Measurements from ENCODE around the gene EIF4G3.
A peak's percentile ranks its signal among the peaks of the same experiment; 100 is the strongest.
"Not testable (repeated sequence)": the region's sequence is repeated elsewhere in the genome, so short reads cannot be mapped to it uniquely, and the experiment has no call there.

Gene EIF4G3

GRCh38 chr1:20823845-20824244, 352.9 kb downstream of the EIF4G3 start:
- H3K36me3 ChIP-seq (ENCODE audit: insufficient read depth, low read depth, low read length), result peaks cover 61% of the 10 kb centered on the region

GRCh38 chr1:20821466-20821865, 355.2 kb downstream of the EIF4G3 start:
- Histone ChIP-seq H3K9ac (ENCODE audit: low read depth, low read length) (no peak overlapping the region), H3K4me3 (ENCODE audit: low read length) (no peak overlapping the region), H3K27ac (ENCODE audit: low read length) (no peak overlapping the region), H3K9me3 (ENCODE audit: insufficient read depth, low read depth, low read length) (no peaks in the 10 kb centered on the region), H3K27me3 (ENCODE audit: insufficient read depth, low read length) (no peaks in the 10 kb centered on the region), H3K36me3 (ENCODE audit: insufficient read depth, low read depth, low read length) (peaks cover 53% of the 10 kb centered on the region), H3K4me1 (ENCODE audit: insufficient read depth, low read length) (no peaks in the 10 kb centered on the region)

More at GRCh38 chr1:20823845-20824244, 352.9 kb downstream of the EIF4G3 start:
- Histone ChIP-seq H3K4me3 (ENCODE audit: low read length) (no peak overlapping the region), H3K9me3 (ENCODE audit: insufficient read depth, low read depth, low read length) (no peaks in the 10 kb centered on the region), H3K9ac (ENCODE audit: low read depth, low read length) (no peak overlapping the region), H3K27ac (ENCODE audit: low read length) (no peak overlapping the region), H3K4me1 (ENCODE audit: insufficient read depth, low read length) (no peaks in the 10 kb centered on the region), H3K27me3 (ENCODE audit: insufficient read depth, low read length) (no peaks in the 10 kb centered on the region)

- H3K9me3 ChIP-seq (ENCODE audit: insufficient read depth, low read depth, low read length), result no peaks in the 10 kb centered on the region
- H3K27me3 ChIP-seq (ENCODE audit: insufficient read depth, low read length), result no peaks in the 10 kb centered on the region
- H3K4me3 ChIP-seq (ENCODE audit: low read length), result no peak overlapping the region
- no peak overlapping the region for H3K9ac ChIP-seq (ENCODE audit: low read depth, low read length)
- no peaks in the 10 kb centered on the region for H3K4me1 ChIP-seq (ENCODE audit: insufficient read depth, low read length)
- H3K36me3 ChIP-seq (ENCODE audit: insufficient read depth, low read depth, low read length), result peaks cover 43% of the 10 kb centered on the region
- no peak overlapping the region for H3K27ac ChIP-seq (ENCODE audit: low read length)
Observed at GRCh38 chr1:20819818-20820217, 356.9 kb downstream of the EIF4G3 start.

- Histone ChIP-seq H3K36me3 (ENCODE audit: insufficient read depth, low read depth, low read length) (peaks cover 38% of the 10 kb centered on the region), H3K27ac (ENCODE audit: low read length) (no peak overlapping the region), H3K9ac (ENCODE audit: low read depth, low read length) (no peak overlapping the region), H3K27me3 (ENCODE audit: insufficient read depth, low read length) (no peaks in the 10 kb centered on the region), H3K4me1 (ENCODE audit: insufficient read depth, low read length) (no peaks in the 10 kb centered on the region), H3K9me3 (ENCODE audit: insufficient read depth, low read depth, low read length) (no peaks in the 10 kb centered on the region), H3K4me3 (ENCODE audit: low read length) (no peak overlapping the region)
Observed at GRCh38 chr1:20814534-20814871, 362.2 kb downstream of the EIF4G3 start.

- H3K36me3 ChIP-seq (ENCODE audit: insufficient read depth, low read depth, low read length), result peaks cover 34% of the 10 kb centered on the region
- no peaks in the 10 kb centered on the region for H3K4me1 ChIP-seq (ENCODE audit: insufficient read depth, low read length)
- no peaks in the 10 kb centered on the region for H3K9me3 ChIP-seq (ENCODE audit: insufficient read depth, low read depth, low read length)
- no peaks in the 10 kb centered on the region for H3K27me3 ChIP-seq (ENCODE audit: insufficient read depth, low read length)
- H3K9ac ChIP-seq (ENCODE audit: low read depth, low read length), result no peak overlapping the region
- no peak overlapping the region for H3K4me3 ChIP-seq (ENCODE audit: low read length)
- no peak overlapping the region for H3K27ac ChIP-seq (ENCODE audit: low read length)
Observed at GRCh38 chr1:20811916-20812315, 364.8 kb downstream of the EIF4G3 start.

GRCh38 chr1:20793236-20793635, 383.5 kb downstream of the EIF4G3 start:
- no peak overlapping the region for H3K9ac ChIP-seq (ENCODE audit: low read depth, low read length)
- no peaks in the 10 kb centered on the region for H3K27me3 ChIP-seq (ENCODE audit: insufficient read depth, low read length)
- H3K4me3 ChIP-seq (ENCODE audit: low read length), result no peak overlapping the region
- no peaks in the 10 kb centered on the region for H3K36me3 ChIP-seq (ENCODE audit: insufficient read depth, low read depth, low read length)
- no peaks in the 10 kb centered on the region for H3K9me3 ChIP-seq (ENCODE audit: insufficient read depth, low read depth, low read length)
- peaks cover 1% of the 10 kb centered on the region; the same call in 1 of the 2 replicates for H3K4me1 ChIP-seq (ENCODE audit: insufficient read depth, low read length)
- H3K27ac ChIP-seq (ENCODE audit: low read length), result no peak overlapping the region

- no peak overlapping the region for H3K27ac ChIP-seq (ENCODE audit: low read length)
- H3K9me3 ChIP-seq (ENCODE audit: insufficient read depth, low read depth, low read length), result no peaks in the 10 kb centered on the region
- H3K36me3 ChIP-seq (ENCODE audit: insufficient read depth, low read depth, low read length), result no peaks in the 10 kb centered on the region
- H3K4me3 ChIP-seq (ENCODE audit: low read length), result no peak overlapping the region
- H3K9ac ChIP-seq (ENCODE audit: low read depth, low read length), result no peak overlapping the region
- peaks cover 3% of the 10 kb centered on the region; the same call in 1 of the 2 replicates for H3K4me1 ChIP-seq (ENCODE audit: insufficient read depth, low read length)
- no peaks in the 10 kb centered on the region for H3K27me3 ChIP-seq (ENCODE audit: insufficient read depth, low read length)
Observed at GRCh38 chr1:20792196-20792595, 384.5 kb downstream of the EIF4G3 start.

GRCh38 chr1:20790785-20791184, 385.9 kb downstream of the EIF4G3 start:
- no peaks in the 10 kb centered on the region for H3K9me3 ChIP-seq (ENCODE audit: insufficient read depth, low read depth, low read length)

GRCh38 chr1:20789598-20789997, 387.1 kb downstream of the EIF4G3 start:
- not testable (repeated sequence) for H3K9me3 ChIP-seq (ENCODE audit: insufficient read depth, low read depth, low read length); H3K9ac ChIP-seq (ENCODE audit: low read depth, low read length); H3K4me3 ChIP-seq (ENCODE audit: low read length); H3K36me3 ChIP-seq (ENCODE audit: insufficient read depth, low read depth, low read length); H3K4me1 ChIP-seq (ENCODE audit: insufficient read depth, low read length); H3K27ac ChIP-seq (ENCODE audit: low read length); H3K27me3 ChIP-seq (ENCODE audit: insufficient read depth, low read length)

More at GRCh38 chr1:20790785-20791184, 385.9 kb downstream of the EIF4G3 start:
- H3K9ac ChIP-seq (ENCODE audit: low read depth, low read length), result no peak overlapping the region
- no peak overlapping the region for H3K4me3 ChIP-seq (ENCODE audit: low read length)
- H3K36me3 ChIP-seq (ENCODE audit: insufficient read depth, low read depth, low read length), result no peaks in the 10 kb centered on the region
- H3K4me1 ChIP-seq (ENCODE audit: insufficient read depth, low read length), result peaks cover 3% of the 10 kb centered on the region; the same call in 1 of the 2 replicates
- H3K27me3 ChIP-seq (ENCODE audit: insufficient read depth, low read length), result no peaks in the 10 kb centered on the region
- no peak overlapping the region for H3K27ac ChIP-seq (ENCODE audit: low read length)

- H3K9me3 ChIP-seq (ENCODE audit: insufficient read depth, low read depth, low read length), result no peaks in the 10 kb centered on the region
- H3K27ac ChIP-seq (ENCODE audit: low read length), result peak overlapping the region; percentile 13
- no peaks in the 10 kb centered on the region for H3K27me3 ChIP-seq (ENCODE audit: insufficient read depth, low read length)
- no peaks in the 10 kb centered on the region for H3K36me3 ChIP-seq (ENCODE audit: insufficient read depth, low read depth, low read length)
- H3K4me3 ChIP-seq (ENCODE audit: low read length), result peak overlapping the region; percentile 80
- H3K4me1 ChIP-seq (ENCODE audit: insufficient read depth, low read length), result peaks cover 9% of the 10 kb centered on the region; the same call in 1 of the 2 replicates
- H3K9ac ChIP-seq (ENCODE audit: low read depth, low read length), result peak overlapping the region; percentile 91
Observed at GRCh38 chr1:20787840-20788795, 388.6 kb downstream of the EIF4G3 start.

- peaks cover 9% of the 10 kb centered on the region; the same call in 1 of the 2 replicates for H3K4me1 ChIP-seq (ENCODE audit: insufficient read depth, low read length)
- no peaks in the 10 kb centered on the region for H3K36me3 ChIP-seq (ENCODE audit: insufficient read depth, low read depth, low read length)
Observed at GRCh38 chr1:20787029-20787839, 389.5 kb downstream of the EIF4G3 start, which contains the start of gene HP1BP3. HP1BP3 (minus strand) TSS chr1:20787307; CDS start chr1:20780440, 6,867 bp downstream.

More at GRCh38 chr1:20787029-20787839, 389.5 kb downstream of the EIF4G3 start, which contains the start of gene HP1BP3:
- Histone ChIP-seq H3K9ac (ENCODE audit: low read depth, low read length) (peak within 1 kb of the TSS; percentile 98), H3K4me3 (ENCODE audit: low read length) (peak within 1 kb of the TSS; percentile 93), H3K9me3 (ENCODE audit: insufficient read depth, low read depth, low read length) (no peaks in the 10 kb centered on the region), H3K27ac (ENCODE audit: low read length) (peak within 1 kb of the TSS; percentile 89), H3K27me3 (ENCODE audit: insufficient read depth, low read length) (no peaks in the 10 kb centered on the region)

Measured in iPS-20b (cell line).